HTERT RPE-1 (cell line): ENCODE measurements around the gene HIPK3.
"Not testable (repeated sequence)": the region's sequence is repeated elsewhere in the genome, so short reads cannot be mapped to it uniquely, and the experiment has no call there.

Experiments
- in situ Hi-C: fragments of 300-500 bp; cut with MboI; formaldehyde crosslinking; loops from 4 replicates; pipeline ENCODE4 v1.14.3; 2020; ENCODE audit warnings: low sequenced_read_pairs

The HIPK3 gene

GRCh38 chr11:33303541-33303940 lies 46.4 kb downstream of the HIPK3 start:
- in situ Hi-C loops = no loop called here

GRCh38 chr11:33306821-33307220 lies 49.6 kb downstream of the HIPK3 start:
- in situ Hi-C loops = not testable (repeated sequence)

- in situ Hi-C loops = no loop called here
These were observed 50.8 kb downstream of the HIPK3 start for GRCh38 chr11:33307984-33308383.

GRCh38 chr11:33309118-33309517 lies 51.9 kb downstream of the HIPK3 start:
- in situ Hi-C loops = no loop called here

- in situ Hi-C loops = no loop called here
These were observed 53.7 kb downstream of the HIPK3 start for GRCh38 chr11:33310720-33311500.

- in situ Hi-C loops = no loop called here
These were observed 54.5 kb downstream of the HIPK3 start for GRCh38 chr11:33311680-33312079.

- in situ Hi-C loops = no loop called here
These were observed 58.6 kb downstream of the HIPK3 start for GRCh38 chr11:33315822-33316221.

GRCh38 chr11:33317662-33318061 lies 60.5 kb downstream of the HIPK3 start:
- in situ Hi-C loops = no loop called here

GRCh38 chr11:33320016-33320813 lies 63.0 kb downstream of the HIPK3 start:
- in situ Hi-C loops = no loop called here

GRCh38 chr11:33320814-33321330 lies 63.7 kb downstream of the HIPK3 start:
- in situ Hi-C loops = no loop called here

GRCh38 chr11:33321422-33321821 lies 64.2 kb downstream of the HIPK3 start:
- in situ Hi-C loops = no loop called here

GRCh38 chr11:33323421-33323820 lies 66.2 kb downstream of the HIPK3 start:
- in situ Hi-C loops = no loop called here

GRCh38 chr11:33324302-33324985 lies 67.3 kb downstream of the HIPK3 start:
- in situ Hi-C loops = no loop called here

GRCh38 chr11:33325451-33325850 lies 68.3 kb downstream of the HIPK3 start:
- in situ Hi-C loops = no loop called here

GRCh38 chr11:33329705-33330329 lies 72.6 kb downstream of the HIPK3 start:
- in situ Hi-C loops = no loop called here

- in situ Hi-C loops = no loop called here
These were observed 76.6 kb downstream of the HIPK3 start for GRCh38 chr11:33333816-33334215.

GRCh38 chr11:33334627-33335026 lies 77.4 kb downstream of the HIPK3 start:
- in situ Hi-C loops = no loop called here

GRCh38 chr11:33339247-33339646 lies 82.1 kb downstream of the HIPK3 start:
- in situ Hi-C loops = no loop called here

- in situ Hi-C loops = no loop called here
These were observed 87.4 kb downstream of the HIPK3 start for GRCh38 chr11:33344611-33345010.

- in situ Hi-C loops = no loop called here
These were observed 90.4 kb downstream of the HIPK3 start for GRCh38 chr11:33347490-33348125.
